ENCODE results near the gene LAMB3. TPM values are rescaled to one million over a fixed set of nuclear protein-coding genes. Genes with fewer than 3 reads are reported as not detected.

Gene LAMB3
- total RNA-seq, 3 donors from 2014 or later (not counting 1 experiment from before 2014, with no cell fraction given): 1.2 to 2.3 (median 1.4) TPM

GRCh38 chr1:209618291-209618690, 33.9 kb downstream of the LAMB3 start:
- H3K9me3 ChIP-seq (ENCODE audit: control insufficient read depth, insufficient read depth, low read length): no peaks in the 10 kb centered on the region
- Mint-ChIP-seq H3K4me3 (no peak overlapping the region), H3K27ac (no peak overlapping the region), H3K4me1 (peaks cover 5 to 8% of the 10 kb centered on the region in 2 donors), H3K27me3 (ENCODE audit: low read depth in 2 of 2) (no peaks in the 10 kb centered on the region), H3K36me3 (no peaks in the 10 kb centered on the region), H3K9me3 (no peaks in the 10 kb centered on the region)
- H3K4me1 ChIP-seq (ENCODE audit: control insufficient read depth, insufficient read depth, low read length): peaks cover 3% of the 10 kb centered on the region
- intact Hi-C loops (cut with micrococcal nuclease): no loop called here
- WGBS (ENCODE audit: insufficient coverage): 81% methylated on average over 11 of the region's 11 CpGs
- no peak for TF ChIP-seq CTCF (IDR thresholded peaks at IDR 0.05)
- DNase-seq (no peak), ATAC-seq (no peak)
- no peaks in the 10 kb centered on the region for H3K27me3 ChIP-seq (ENCODE audit: control insufficient read depth, insufficient read depth, low read length)
- no peak overlapping the region for H3K4me3 ChIP-seq (ENCODE audit: low read length)
- no peaks in the 10 kb centered on the region for H3K36me3 ChIP-seq (ENCODE audit: control insufficient read depth, insufficient read depth, low read length)
- H3K27ac ChIP-seq (ENCODE audit: low read length): no peak overlapping the region

- DNase-seq: no peak
- Histone ChIP-seq H3K27me3 (ENCODE audit: control insufficient read depth, insufficient read depth, low read length) (no peaks in the 10 kb centered on the region), H3K9me3 (ENCODE audit: control insufficient read depth, insufficient read depth, low read length) (no peaks in the 10 kb centered on the region), H3K27ac (ENCODE audit: low read length) (no peak overlapping the region), H3K36me3 (ENCODE audit: control insufficient read depth, insufficient read depth, low read length) (no peaks in the 10 kb centered on the region), H3K4me1 (ENCODE audit: control insufficient read depth, insufficient read depth, low read length) (peaks cover 3% of the 10 kb centered on the region), H3K4me3 (ENCODE audit: low read length) (no peak overlapping the region)
- no peak overlapping the region for H3K27ac Mint-ChIP-seq
- 97% methylated on average over 4 of the region's 6 CpGs for WGBS (ENCODE audit: insufficient coverage)
- no peaks in the 10 kb centered on the region for H3K36me3 Mint-ChIP-seq
- TF ChIP-seq CTCF (IDR thresholded peaks at IDR 0.05): no peak
- H3K27me3 Mint-ChIP-seq (ENCODE audit: low read depth in 2 of 2): no peaks in the 10 kb centered on the region
- intact Hi-C loops (cut with micrococcal nuclease): no loop called here
- H3K4me3 Mint-ChIP-seq: no peak overlapping the region
- no peaks in the 10 kb centered on the region for H3K9me3 Mint-ChIP-seq
- ATAC-seq: no peak
- H3K4me1 Mint-ChIP-seq: peaks cover 5 to 8% of the 10 kb centered on the region in 2 donors
These were observed 34.5 kb downstream of the LAMB3 start for GRCh38 chr1:209617755-209618154.

GRCh38 chr1:209617047-209617673, 35.1 kb downstream of the LAMB3 start:
- Histone ChIP-seq H3K27me3 (ENCODE audit: control insufficient read depth, insufficient read depth, low read length) (no peaks in the 10 kb centered on the region), H3K9me3 (ENCODE audit: control insufficient read depth, insufficient read depth, low read length) (no peaks in the 10 kb centered on the region), H3K4me1 (ENCODE audit: control insufficient read depth, insufficient read depth, low read length) (peaks cover 3% of the 10 kb centered on the region), H3K27ac (ENCODE audit: low read length) (no peak overlapping the region), H3K36me3 (ENCODE audit: control insufficient read depth, insufficient read depth, low read length) (no peaks in the 10 kb centered on the region), H3K4me3 (ENCODE audit: low read length) (no peak overlapping the region)
- Mint-ChIP-seq H3K4me1 (peaks cover 5 to 8% of the 10 kb centered on the region in 2 donors), H3K9me3 (no peaks in the 10 kb centered on the region), H3K36me3 (no peaks in the 10 kb centered on the region), H3K4me3 (no peak overlapping the region), H3K27ac (no peak overlapping the region), H3K27me3 (ENCODE audit: low read depth in 2 of 2) (no peaks in the 10 kb centered on the region)
- intact Hi-C loops (cut with micrococcal nuclease): no loop called here
- no peak for ATAC-seq
- DNase-seq: no peak
- 91% methylated on average over 10 of the region's 10 CpGs for WGBS (ENCODE audit: insufficient coverage)
- TF ChIP-seq CTCF (IDR thresholded peaks at IDR 0.05): no peak
